PC-9 (cell line): Measurements from ENCODE around the gene VAT1L. TPM values are rescaled to one million over a fixed set of nuclear protein-coding genes. Genes with fewer than 3 reads are reported as not detected.

Source experiments
- BruUV-seq: library from RNA; stranded (reverse); fragments of 400-500 nt; replicated peaks from 2 replicates; lab custom pipeline; 2021; lab: Mats Ljungman, UMichigan
- CTCF ChIA-PET: fragments of 300-600 bp; sonication (Branson Sonifier 250); formaldehyde crosslinking; loops from one replicate; lab custom pipeline; 2022; ENCODE audit warnings: antibody characterized with exemption; lab: Charles Lee
- POLR2A ChIA-PET: fragments of 300-600 bp; sonication (Branson Sonifier 250); formaldehyde crosslinking; loops from one replicate; lab custom pipeline; 2022; ENCODE audit warnings: antibody characterized with exemption; ENCODE audit not compliant: unreplicated experiment; lab: Charles Lee
- DNase-seq, 2 experiments: peaks; one replicate each; pipeline versions ENCODE4 v3.0.0 to v3.0.0-alpha.2; 2015 to 2022; ENCODE audit warnings: mixed read lengths in 1 of 2
- H2AFZ ChIP-seq: fragments of 200-600 bp; sonication (generic); 2 replicates; pipeline ENCODE4 v1.8.1; 2017; ENCODE audit warnings: antibody characterized with exemption
- H3F3A ChIP-seq: fragments of 200-600 bp; sonication (generic); 2 replicates; pipeline ENCODE4 v1.8.1; 2017; ENCODE audit warnings: antibody characterized with exemption, mild to moderate bottlenecking, low read depth; ENCODE audit not compliant: insufficient read depth
- H3K27ac ChIP-seq: fragments of 200-600 bp; sonication (generic); 2 replicates; pipeline ENCODE4 v1.6.1; 2016; ENCODE audit warnings: mixed run types
- H3K27me3 ChIP-seq: fragments of 200-600 bp; sonication (generic); 2 replicates; pipeline ENCODE4 v1.6.1; 2016; ENCODE audit warnings: low read depth, mixed run types; ENCODE audit not compliant: insufficient read depth
- H3K36me3 ChIP-seq: fragments of 200-600 bp; sonication (generic); 2 replicates; pipeline ENCODE4 v1.6.1; 2016; ENCODE audit warnings: low read depth, mixed run types
- H3K4me1 ChIP-seq: fragments of 200-600 bp; sonication (generic); replicated peaks from 2 replicates; pipeline ENCODE4 v1.6.1; 2016; ENCODE audit warnings: mixed run types; ENCODE audit not compliant: insufficient read depth
- H3K4me2 ChIP-seq: fragments of 200-600 bp; sonication (generic); 2 replicates; pipeline ENCODE4 v1.6.1; 2017; ENCODE audit warnings: mixed run types
- H3K4me3 ChIP-seq: fragments of 200-600 bp; sonication (generic); 2 replicates; pipeline ENCODE4 v1.6.1; 2016; ENCODE audit warnings: mixed run types
- H3K79me2 ChIP-seq: fragments of 200-600 bp; sonication (generic); 2 replicates; pipeline ENCODE4 v1.6.1; 2017; ENCODE audit warnings: low read depth, mixed run types
- H3K9me2 ChIP-seq: fragments of 200-600 bp; sonication (generic); 2 replicates; pipeline ENCODE4 v1.8.1; 2017; ENCODE audit warnings: mild to moderate bottlenecking; ENCODE audit not compliant: insufficient read depth
- H3K9me3 ChIP-seq: fragments of 200-600 bp; sonication (generic); 2 replicates; pipeline ENCODE4 v1.8.1; 2016; ENCODE audit warnings: low read depth; ENCODE audit not compliant: insufficient read depth
- H4K20me1 ChIP-seq: fragments of 200-600 bp; sonication (generic); 2 replicates; pipeline ENCODE4 v1.8.1; 2017; ENCODE audit not compliant: insufficient read depth
- EZH2 ChIP-seq: fragments of 200-600 bp; sonication (generic); IDR thresholded peaks from 2 replicates; pipeline ENCODE4 v1.8.0; 2017; ENCODE audit warnings: antibody characterized with exemption, low read depth
- intact Hi-C: fragments of 100-400 bp; cut with micrococcal nuclease; formaldehyde crosslinking; loops from one replicate; pipeline ENCODE4 v1.10.0; 2022; ENCODE audit not compliant: unreplicated experiment
- total RNA-seq: library from RNA; stranded (reverse); gene quantifications from 2 replicates; pipeline ENCODE4 v1.2.3, GENCODE V29; 2021
- TF ChIP-seq, protein P1 (sequence below): fragments of 200-600 bp; sonication (generic); conservative IDR thresholded peaks from 2 replicates; pipeline ENCODE4 v1.6.1; 2017; ENCODE audit warnings: mixed run types, antibody characterized with exemption, mild to moderate bottlenecking, moderate library complexity

VAT1L gene
- total RNA-seq, 1 experiment from 2014 or later: not detected

DNA sequence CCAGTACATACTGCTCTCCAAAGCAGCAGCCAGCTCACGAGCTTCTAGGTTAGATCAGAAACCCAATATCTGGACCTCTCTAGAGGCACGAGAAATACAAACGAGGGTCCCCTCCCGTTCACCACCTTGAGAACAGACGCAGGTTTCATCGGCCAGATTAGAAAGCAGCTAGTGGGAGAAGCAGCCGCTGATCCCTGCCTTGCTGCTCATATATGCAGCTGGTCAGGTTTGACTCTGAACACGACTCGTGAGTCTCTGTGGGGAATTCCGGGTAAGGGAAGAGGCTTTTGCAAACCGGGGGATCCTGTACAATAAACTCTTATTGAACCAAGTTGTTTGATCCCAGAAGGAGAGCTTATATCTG is 1.6 kb downstream of the VAT1L start:
- CTCF ChIA-PET: interaction anchor here (0.7 kb wide), 1 partner anchor 1451 kb away, joined by 3 read pairs; no protein-coding TSS in a partner anchor
- BruUV-seq: no TSS peak
- H3K36me3 ChIP-seq: no peaks in the 10 kb centered on the region

DNA sequence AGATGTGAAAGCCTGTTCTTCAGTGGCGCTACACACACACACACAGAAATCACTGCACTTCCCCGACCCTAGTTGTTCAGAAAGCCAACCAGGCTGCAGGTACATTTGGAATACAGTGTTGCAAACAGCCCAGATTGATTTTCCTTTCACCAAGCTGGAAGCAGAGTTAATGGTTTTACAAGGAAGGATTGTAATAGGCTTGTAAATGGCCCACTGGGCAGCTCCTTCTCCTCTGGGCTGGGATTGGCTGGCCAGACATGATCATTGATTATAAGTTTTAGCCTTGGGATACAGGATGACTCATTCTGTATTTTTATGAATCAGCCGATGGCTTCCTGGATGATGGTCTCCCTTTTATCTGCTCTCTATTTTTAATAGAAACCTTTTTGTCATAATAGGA is 2.5 kb downstream of the VAT1L start:
- Histone ChIP-seq H3K79me2 (no peaks in the 10 kb centered on the region), H3K9me2 (no peaks in the 10 kb centered on the region), H3K9me3 (no peaks in the 10 kb centered on the region), H3K27me3 (peaks cover 42% of the 10 kb centered on the region), H3K27ac (no peak overlapping the region), H3K36me3 (no peaks in the 10 kb centered on the region), H4K20me1 (no peaks in the 10 kb centered on the region; the same call in 1 of the 2 replicates), H3K4me2 (no peak overlapping the region), H3K4me3 (no peak overlapping the region), H3K4me1 (no peaks in the 10 kb centered on the region), H2AFZ (no peak overlapping the region), H3F3A (no peaks in the 10 kb centered on the region)
- TF ChIP-seq EZH2: no peak
- TF ChIP-seq, protein P1, sequence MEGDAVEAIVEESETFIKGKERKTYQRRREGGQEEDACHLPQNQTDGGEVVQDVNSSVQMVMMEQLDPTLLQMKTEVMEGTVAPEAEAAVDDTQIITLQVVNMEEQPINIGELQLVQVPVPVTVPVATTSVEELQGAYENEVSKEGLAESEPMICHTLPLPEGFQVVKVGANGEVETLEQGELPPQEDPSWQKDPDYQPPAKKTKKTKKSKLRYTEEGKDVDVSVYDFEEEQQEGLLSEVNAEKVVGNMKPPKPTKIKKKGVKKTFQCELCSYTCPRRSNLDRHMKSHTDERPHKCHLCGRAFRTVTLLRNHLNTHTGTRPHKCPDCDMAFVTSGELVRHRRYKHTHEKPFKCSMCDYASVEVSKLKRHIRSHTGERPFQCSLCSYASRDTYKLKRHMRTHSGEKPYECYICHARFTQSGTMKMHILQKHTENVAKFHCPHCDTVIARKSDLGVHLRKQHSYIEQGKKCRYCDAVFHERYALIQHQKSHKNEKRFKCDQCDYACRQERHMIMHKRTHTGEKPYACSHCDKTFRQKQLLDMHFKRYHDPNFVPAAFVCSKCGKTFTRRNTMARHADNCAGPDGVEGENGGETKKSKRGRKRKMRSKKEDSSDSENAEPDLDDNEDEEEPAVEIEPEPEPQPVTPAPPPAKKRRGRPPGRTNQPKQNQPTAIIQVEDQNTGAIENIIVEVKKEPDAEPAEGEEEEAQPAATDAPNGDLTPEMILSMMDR: no peak
- CTCF ChIA-PET: interaction anchor here (0.7 kb wide), 1 partner anchor 1451 kb away, joined by 3 read pairs; no protein-coding TSS in a partner anchor
- DNase-seq: no peak
- POLR2A ChIA-PET: no interaction called here
- intact Hi-C loops: no loop called here
- BruUV-seq: no TSS peak

More for the DNA sequence above, 1.6 kb downstream of the VAT1L start:
- Histone ChIP-seq H4K20me1 (no peaks in the 10 kb centered on the region; the same call in 1 of the 2 replicates), H3K4me1 (no peaks in the 10 kb centered on the region), H3K9me3 (no peaks in the 10 kb centered on the region), H3F3A (no peaks in the 10 kb centered on the region), H3K9me2 (no peaks in the 10 kb centered on the region), H3K4me2 (no peak overlapping the region), H3K4me3 (no peak overlapping the region), H3K79me2 (no peaks in the 10 kb centered on the region), H3K27me3 (peaks cover 42% of the 10 kb centered on the region), H2AFZ (no peak overlapping the region), H3K27ac (no peak overlapping the region)
- intact Hi-C loops: no loop called here
- no peak for TF ChIP-seq EZH2
- TF ChIP-seq, protein P1: no peak
- POLR2A ChIA-PET: no interaction called here
- DNase-seq: no peak

DNA sequence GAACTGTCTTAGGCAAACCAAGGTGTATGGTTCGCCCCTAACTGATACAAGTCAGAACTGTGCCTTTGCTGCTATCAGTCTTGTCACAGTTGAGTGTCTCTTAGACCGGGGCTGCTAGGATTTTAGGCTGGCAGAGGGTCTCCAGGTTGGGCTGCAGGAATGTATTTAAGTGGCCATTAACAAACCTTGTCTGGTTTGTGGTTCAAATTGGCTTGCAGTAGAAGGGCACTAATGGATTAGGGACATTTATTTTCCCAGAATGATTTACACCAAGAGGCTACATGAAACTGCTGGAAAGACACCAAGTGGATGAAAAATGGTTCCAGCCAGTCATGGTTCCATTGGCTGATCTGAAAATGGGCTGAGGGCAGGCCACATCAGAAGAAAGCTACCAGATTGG is 5.1 kb downstream of the VAT1L start:
- Histone ChIP-seq H2AFZ (no peak overlapping the region), H3F3A (no peaks in the 10 kb centered on the region), H4K20me1 (no peaks in the 10 kb centered on the region), H3K36me3 (no peaks in the 10 kb centered on the region), H3K9me2 (no peaks in the 10 kb centered on the region), H3K79me2 (no peaks in the 10 kb centered on the region), H3K27ac (no peak overlapping the region), H3K4me2 (no peak overlapping the region), H3K4me3 (no peak overlapping the region), H3K9me3 (no peaks in the 10 kb centered on the region), H3K4me1 (no peaks in the 10 kb centered on the region), H3K27me3 (peaks cover 37% of the 10 kb centered on the region)
- POLR2A ChIA-PET: no interaction called here
- no peak for DNase-seq
- intact Hi-C loops: no loop called here
- CTCF ChIA-PET: no interaction called here
- no TSS peak for BruUV-seq
- TF ChIP-seq EZH2: no peak
- TF ChIP-seq, protein P1: no peak
